Colon (tissue), 2 donors: ENCODE results near the gene ST8SIA6.
"Not testable (repeated sequence)": the region's sequence is repeated elsewhere in the genome, so short reads cannot be mapped to it uniquely, and the experiment has no call there.

ENCODE experiments used
- FAIRE-seq: peaks from 2 replicates; lab custom pipeline; 2012; peaks lifted over from hg19 to GRCh38; lab: Jason Lieb, UNC
- donor health status: control.
- donor health status: control.

The ST8SIA6 gene

GRCh38 chr10:17426263-17426750, 28.1 kb downstream of the ST8SIA6 start:
- no peak for FAIRE-seq

GRCh38 chr10:17425584-17426262, 28.7 kb downstream of the ST8SIA6 start:
- no peak for FAIRE-seq

GRCh38 chr10:17423632-17424186, 30.7 kb downstream of the ST8SIA6 start:
- FAIRE-seq: no peak

- no peak for FAIRE-seq
Measured at GRCh38 chr10:17422931-17423330, 31.5 kb downstream of the ST8SIA6 start.

- FAIRE-seq: no peak
Measured at GRCh38 chr10:17418249-17418648, 36.1 kb downstream of the ST8SIA6 start.

DNA sequence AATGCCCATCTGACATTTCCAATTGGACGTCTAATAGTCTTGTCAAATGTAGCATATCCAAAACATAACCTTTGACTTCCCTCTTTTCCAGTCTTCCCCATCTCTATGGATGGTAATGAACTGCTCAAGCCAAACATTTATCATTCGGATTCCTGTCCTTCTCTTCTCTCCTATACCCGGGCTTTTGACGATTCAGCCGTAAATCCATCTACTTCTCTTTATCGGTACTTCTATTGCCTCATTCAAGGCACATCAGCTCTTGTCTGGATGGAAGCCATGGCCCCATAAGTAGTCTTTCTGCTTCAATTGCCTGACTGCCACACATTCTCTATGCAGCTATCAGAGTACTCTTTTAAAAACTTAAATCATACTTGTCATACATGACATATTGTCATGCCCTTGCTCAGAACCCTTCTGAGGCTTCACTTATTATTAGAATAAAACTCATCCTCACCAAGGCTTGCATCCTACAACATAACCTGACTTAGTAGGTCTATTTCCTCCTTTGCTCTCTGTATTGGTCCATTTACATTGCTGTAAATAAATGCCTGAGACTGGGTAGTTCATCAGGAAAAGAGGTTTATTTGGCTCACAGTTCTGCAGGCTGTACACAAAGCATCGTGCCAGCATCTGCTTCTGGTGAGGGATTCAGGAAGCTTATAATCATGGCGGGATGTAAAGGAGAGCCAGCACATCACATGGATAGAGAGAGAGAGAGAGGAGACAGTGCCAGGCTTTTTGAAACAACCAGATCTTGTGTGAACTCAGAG, 37.8 kb downstream of the ST8SIA6 start:
- FAIRE-seq: no peak

GRCh38 chr10:17415046-17415658, 39.2 kb downstream of the ST8SIA6 start:
- FAIRE-seq: no peak

- no peak for FAIRE-seq
Measured at GRCh38 chr10:17414484-17414883, 39.9 kb downstream of the ST8SIA6 start.

DNA sequence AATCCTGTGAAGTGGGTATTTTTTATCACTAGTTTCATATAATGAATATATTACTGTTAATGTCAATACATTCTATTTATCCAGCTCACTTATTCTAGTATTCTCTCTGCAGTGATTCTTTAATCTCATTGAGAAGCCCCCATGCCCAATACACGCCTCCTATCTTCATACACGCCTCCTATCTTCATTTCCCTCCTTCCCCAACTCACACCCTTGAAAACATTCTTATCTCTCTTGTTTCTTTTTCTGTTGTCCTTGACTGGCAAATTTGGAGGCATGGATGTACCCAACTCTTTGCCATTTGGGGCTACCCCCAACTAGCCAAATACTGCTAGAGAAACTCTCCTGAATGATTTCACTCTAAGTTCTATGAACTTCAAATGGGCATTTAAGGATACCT, 40.5 kb downstream of the ST8SIA6 start:
- no peak for FAIRE-seq

- FAIRE-seq: no peak
Measured at GRCh38 chr10:17412323-17412722, 42.1 kb downstream of the ST8SIA6 start.

DNA sequence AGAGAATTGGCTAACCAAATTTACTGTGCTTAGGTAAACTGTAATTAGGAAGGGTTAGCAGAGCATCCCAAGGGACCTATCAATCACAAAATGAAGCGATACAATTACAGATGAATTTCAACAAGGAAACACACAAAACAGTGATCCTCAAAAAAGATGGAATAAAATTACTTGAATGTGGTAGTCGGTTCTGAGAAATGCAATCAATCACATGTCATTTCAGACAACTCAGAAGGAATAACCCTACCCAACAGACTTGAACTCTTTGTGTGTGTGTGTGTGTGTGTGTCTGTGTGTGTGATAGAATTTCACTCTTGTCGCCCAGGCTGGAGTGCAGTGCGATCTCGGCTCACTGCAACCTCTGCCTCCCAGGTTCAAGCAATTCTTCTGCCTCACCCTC, 43.5 kb downstream of the ST8SIA6 start:
- no peak for FAIRE-seq

DNA sequence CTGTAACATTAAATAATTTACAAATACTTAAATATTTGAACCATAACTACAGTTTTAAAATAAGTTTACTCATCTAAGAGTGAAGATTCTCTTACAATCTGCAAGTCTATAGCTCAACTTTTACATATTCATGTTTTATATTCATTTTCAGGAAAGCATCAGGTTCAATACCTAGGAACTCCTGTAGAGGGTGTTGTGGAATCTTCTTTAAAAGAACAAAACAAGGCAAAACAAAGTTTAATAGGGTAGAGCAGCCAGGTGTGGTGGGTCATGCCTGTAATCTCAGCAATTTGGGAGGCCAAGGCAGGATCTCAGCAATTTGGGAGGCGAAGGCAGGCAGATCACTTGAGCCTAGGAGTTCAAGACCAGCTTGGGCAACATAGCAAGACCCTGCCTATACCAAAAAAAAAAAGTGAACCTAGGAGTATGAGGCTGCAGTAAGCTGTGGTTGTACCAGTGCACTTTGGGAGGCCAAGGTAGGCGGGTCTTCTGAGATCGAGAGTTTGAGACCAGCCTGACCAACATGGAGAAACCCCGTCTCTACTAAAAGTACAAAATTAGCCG, 45.1 kb downstream of the ST8SIA6 start:
- FAIRE-seq: no peak

GRCh38 chr10:17407047-17407446, 47.3 kb downstream of the ST8SIA6 start:
- FAIRE-seq: no peak

DNA sequence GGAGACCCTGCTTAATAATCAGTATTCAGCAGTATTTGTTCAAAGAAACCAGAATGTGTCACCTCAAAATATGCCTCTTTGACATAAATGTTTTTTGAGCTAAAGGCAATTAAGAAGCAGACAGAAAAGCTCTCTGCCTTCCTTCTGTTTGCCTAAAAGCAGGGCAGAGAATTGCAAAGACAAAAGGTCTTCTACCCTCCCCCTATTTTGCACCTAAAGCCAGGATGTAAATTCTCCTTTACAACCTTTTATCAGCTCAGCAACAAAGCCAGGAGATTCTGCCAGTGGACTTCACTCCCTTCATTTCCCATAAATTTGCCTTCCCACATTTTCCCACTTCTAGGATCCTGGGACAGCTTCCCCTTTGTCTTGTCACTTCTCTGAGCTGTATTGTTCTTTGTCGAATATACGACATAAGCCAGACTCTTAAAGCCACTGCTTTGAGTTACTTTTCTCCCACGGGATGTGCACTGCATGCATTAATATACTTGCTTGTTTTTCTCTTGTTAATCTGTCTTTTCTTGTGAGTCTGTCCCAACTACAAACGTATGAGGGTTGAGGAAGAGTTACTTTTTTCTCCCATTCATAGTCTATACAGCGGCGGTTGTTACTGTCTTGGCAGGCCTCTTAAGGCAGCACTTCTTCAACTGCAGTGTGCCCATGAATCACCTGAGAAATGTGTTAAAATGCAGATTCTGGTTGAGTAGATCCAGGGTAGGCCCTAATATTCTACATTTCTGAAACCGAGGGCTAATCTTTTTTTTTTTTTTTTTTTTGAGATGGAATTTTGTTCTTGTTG, 48.2 kb downstream of the ST8SIA6 start:
- no peak for FAIRE-seq

GRCh38 chr10:17403161-17403560, 51.2 kb downstream of the ST8SIA6 start:
- FAIRE-seq: no peak

- FAIRE-seq: not testable (repeated sequence)
Measured at GRCh38 chr10:17402040-17402439, 52.4 kb downstream of the ST8SIA6 start.

- FAIRE-seq: no peak
Measured at GRCh38 chr10:17396004-17396403, 58.4 kb downstream of the ST8SIA6 start.

- no peak for FAIRE-seq
Measured at GRCh38 chr10:17394854-17395253, 59.5 kb downstream of the ST8SIA6 start.

DNA sequence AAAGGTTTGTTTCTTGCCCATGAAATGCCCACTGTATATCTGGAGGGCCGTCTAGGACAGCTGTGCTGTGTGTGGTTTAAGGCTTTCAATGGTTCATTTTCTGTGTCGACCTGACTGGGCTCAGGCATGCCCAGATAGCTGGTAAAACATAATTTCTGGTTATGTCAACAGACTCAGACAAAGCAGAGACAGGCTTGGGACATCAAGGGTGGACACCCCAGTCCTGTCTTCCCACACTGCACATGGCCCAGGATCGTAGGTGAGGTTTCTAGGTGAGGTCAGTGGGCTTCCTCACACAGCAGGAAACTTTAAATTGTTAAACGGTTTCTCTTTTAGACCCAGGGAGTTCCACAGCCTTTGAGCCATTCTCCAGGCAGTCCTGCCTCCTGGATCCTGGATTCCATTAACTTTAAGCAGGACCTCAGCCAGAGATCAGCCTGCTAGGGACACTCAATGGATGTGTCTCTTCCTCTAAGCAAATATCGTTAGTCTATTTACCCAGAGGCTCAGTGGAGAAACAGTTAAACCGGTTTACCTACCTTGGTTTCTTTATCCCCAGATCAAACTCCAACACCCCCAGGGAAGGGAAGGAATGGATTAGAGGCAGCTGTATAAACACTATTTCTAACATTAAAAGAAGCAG, 66.4 kb downstream of the ST8SIA6 start:
- no peak for FAIRE-seq

DNA sequence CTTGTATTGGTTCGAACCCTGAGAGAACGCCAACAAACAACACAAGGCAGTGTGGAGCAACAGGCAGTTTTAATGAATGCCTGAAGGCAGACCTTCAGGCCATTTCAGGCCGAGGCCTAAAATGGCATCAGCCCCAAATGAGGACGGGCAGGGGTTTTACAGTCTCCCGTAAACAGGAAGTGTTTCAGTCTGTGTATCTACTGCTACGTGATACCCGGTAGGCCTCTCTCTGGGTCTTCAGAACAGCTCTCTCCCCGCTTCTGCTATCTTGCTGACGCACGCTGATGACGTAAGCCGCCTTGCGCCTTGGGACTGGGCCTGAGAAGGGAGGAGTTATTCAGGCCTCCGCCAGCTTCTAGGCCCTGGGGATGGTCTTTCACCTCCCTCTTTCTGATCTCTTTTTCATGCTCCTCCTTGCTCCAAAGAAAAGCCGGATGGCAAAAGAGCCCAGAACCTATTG, 67.7 kb downstream of the ST8SIA6 start:
- no peak for FAIRE-seq

GRCh38 chr10:17386021-17386420, 68.4 kb downstream of the ST8SIA6 start:
- no peak for FAIRE-seq
